HG03139 (cell line): ENCODE data around the gene TOMM22.

Source experiments
- ATAC-seq: cut with Tn5 transposase; IDR thresholded peaks from one replicate; pipeline ENCODE4 v1.9.1; 2021; ENCODE audit not compliant: unreplicated experiment

The TOMM22 gene

DNA sequence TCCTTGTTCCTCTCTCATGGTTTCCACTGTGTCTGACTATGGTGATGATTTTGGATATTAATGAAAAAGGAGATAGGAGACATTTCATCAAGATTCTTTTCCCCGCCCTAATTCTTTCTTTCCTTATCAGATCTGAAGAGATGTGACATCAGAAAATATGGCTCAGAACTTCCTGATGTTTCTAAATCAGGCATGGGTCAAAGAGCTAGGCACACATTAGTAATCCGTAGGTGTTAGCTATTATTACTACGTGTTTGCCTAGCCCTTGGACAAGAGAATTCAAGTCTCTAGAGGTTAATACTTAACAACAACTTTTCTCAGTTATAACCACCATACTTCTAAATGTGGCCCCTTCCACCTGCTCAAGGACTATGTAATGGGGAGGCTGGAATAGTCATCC is 13.2 kb downstream of the TOMM22 start:
- no peak for ATAC-seq

- ATAC-seq: no peak
Measured at GRCh38 chr22:38696606-38697424, 15.1 kb downstream of the TOMM22 start.

DNA sequence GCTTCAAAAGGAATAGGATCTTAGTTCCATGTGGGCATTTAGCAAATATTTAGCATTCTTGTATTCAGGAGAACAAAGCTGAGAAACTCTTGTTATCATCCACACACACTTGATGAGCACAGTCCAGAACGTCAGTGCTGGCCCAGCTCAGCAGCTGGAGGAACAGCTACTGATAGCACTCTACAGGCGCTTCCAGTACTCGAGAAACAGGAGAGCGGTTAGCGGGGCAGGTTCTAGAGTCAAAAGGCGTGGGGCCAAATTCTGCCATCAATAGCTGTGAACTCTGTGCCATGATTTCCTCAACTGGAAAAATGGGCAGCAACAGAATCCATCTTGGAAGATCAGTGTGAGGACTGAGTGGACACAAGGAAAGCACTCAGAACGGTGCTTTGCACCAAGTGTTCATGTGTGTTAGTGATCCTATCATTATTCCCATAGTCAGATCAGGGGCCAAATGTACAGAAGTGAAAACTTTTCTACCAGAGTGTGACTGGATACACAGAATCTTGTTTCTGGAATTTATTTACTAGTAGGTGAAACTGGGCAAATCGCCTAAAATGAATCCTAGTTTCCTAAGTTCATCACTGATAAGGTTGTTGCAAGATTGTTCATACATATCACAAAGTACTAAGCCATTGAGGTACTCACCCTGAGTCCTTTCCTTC is 15.8 kb downstream of the TOMM22 start:
- ATAC-seq: no peak

DNA sequence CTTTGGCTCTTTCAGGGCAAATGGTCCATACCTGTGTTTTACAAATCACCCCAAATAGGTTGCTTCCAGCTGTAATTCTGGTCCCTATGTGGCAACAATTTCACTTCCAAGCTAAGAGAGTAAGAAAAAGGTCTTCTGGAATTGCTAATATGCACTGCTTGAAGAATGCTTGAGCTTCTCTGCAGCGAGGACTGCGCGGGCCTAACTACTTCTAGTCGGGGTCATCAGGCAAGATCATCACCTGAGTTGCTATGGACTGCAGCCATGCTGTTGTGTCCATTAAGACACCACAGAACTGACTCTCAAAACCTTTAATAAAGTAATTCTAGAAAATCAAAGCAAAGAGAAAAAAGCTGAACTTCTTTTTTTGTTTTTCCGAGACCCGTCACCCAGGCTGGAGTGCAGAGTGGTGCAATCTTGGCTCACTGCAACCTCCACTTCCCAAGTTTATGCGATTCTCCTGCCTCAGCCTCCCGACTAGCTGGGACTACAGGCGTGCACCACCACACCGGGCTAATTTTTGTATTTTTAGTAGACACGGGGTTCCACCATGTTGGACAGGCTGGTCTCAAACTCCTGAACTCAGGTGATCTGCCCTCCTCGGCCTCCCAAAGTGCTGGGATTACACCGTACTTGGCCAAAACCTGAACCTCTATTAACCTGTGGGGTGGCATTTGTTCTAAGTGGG is 16.8 kb downstream of the TOMM22 start:
- ATAC-seq: no peak

DNA sequence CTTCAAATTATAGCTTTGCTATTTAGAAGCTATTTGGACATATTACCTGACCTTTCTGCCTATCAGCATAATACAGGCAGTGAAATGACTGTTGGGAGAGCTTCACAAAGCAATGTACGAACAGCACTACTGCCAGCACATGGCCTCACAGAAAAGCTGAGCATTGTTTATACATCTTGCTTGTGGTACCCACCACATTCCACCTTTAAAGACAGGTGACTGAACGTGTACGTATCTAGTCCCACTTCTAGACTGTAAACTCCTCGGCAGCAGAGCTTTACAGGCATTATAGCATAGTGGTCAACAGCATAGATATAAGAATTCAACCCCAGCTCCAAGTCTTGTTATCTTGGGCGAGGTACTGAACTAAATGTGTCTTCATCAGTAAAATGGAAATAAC is 17.4 kb downstream of the TOMM22 start:
- no peak for ATAC-seq

- ATAC-seq: no peak
Measured at GRCh38 chr22:38699784-38700183, 18.0 kb downstream of the TOMM22 start.

- no peak for ATAC-seq
Measured at GRCh38 chr22:38700270-38700788, 18.6 kb downstream of the TOMM22 start.

DNA sequence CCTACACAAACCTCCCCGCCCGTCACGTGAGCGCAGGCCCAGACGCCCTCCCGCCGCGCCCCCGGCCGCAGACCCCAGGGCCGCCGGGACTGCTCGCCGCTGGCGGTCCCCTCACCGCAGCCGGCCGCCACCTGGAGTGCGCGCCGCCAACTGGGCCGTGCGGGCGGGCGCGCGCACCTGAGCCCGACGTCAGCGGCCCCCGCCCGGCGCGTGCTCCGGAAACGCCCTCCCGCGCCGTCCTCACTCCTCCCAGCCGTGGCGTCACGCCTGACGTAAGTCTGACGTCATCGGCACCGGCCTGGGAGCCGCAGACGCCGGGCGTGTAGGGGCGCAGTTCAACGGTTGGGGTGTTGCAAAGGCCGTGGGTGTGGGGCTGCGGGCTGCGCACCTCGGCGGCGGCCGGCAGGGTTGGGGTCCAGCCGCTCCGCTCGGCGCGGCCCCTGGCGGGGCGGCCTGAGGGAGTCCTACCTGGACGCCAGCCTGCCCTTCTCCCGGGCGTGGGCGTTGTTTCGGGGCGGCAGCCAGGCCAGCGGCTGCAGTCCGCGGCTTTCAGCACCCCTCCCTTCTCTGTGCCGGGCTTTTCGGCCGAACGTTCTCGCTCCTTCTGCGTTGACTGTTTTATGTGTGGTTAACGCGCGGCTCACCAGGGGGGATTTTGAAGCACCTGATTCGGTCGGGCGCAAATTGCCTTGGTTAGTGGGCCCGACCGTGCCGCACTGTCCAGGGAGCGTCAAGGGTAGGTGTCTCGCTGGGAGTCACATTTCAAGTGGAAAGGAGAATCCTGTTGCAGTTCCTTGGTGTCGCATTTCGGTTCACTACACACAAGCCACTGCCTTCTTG is 19.3 kb downstream of the TOMM22 start, which contains the start of gene JOSD1:
JOSD1 (minus strand) TSS at position 155 of the 840 bp plus-strand sequence. CDS start 956 bp downstream, outside the sequence.
- peak; percentile 30 for ATAC-seq

DNA sequence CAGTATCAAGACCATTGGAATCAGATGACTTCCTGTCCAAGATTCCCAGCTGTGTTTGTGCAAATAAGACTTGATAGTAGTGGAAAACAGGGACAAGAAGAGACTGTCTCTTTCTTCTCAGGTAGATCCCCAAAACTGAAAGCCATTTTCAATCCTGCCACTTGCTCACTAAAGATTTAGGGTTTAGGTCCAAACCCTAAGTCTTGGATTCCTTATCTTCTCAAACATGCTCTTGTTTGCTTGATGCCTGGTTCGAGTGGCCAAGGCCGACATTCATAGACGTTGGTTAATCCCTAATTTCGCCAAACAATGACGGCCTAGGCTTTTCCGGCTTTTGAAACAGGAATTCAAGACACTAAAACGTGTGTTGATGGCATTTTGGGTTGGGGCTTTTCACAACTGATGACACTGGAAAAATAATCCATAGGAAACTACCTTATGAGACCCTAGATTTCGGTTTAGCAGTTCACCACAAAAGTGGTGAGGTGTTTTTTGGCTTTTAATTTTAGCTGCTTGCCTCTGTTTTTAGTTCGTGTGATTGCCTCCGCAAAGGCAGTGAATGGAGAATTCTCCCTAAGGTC is 23.0 kb downstream of the TOMM22 start:
- no peak for ATAC-seq

- ATAC-seq: peak; percentile 61
Measured at GRCh38 chr22:38705235-38706100, 23.7 kb downstream of the TOMM22 start, which contains the start of gene GTPBP1. GTPBP1 (plus strand) TSS chr22:38705944; CDS start chr22:38705956, 12 bp downstream.

DNA sequence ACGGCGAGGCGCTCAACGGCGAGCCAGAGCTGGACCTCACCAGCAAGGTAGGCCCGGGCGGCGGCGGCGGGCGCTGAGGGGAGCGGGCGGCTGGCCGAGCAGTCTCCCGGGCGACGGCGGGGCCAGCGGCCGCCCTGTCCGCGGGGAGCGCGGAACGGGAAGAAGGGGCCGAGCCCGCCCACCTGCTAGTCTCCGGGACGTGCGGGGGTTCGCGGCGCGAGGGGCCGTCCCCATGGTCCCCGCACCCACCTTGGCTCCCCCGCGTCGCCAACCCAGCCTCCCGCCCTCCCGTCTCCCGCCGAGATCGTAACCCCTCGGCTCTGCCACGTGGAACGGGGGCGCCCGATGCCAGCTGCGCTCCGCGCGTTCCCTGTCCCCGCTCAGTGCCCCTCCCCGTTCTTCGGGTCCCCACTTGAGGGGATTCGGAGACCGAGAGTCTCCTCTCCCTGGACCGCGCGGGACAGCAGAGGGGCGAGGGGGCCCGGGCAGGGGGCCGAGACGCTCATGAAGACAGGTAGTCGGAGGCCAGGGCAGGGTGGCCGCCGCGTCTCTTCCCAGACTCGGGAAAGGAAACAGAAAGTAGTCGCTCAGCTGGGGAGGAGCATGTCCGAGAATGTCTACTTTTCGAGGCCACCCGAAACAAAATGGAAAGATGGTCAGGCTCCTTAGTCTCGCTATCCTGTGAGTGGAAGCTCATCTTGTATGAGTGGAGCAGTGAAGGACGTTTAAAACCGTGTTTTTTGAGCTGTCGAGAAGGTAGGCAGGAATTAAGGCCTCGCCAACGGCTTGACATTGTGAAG is 24.5 kb downstream of the TOMM22 start:
- no peak for ATAC-seq

DNA sequence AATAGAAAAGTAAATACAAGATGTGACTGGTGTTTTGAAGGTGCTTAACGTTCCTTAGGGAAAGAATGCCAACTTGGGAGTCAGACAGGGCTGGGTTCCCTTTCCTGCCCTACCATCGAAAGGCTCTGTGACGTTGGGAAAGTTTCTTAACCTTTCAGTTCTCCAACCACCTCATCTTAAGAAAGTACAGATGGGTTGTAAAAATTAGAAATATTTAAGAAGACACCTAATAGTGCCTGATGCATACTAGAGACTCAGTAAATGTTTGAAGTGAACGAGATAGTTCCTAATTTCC is 25.1 kb downstream of the TOMM22 start:
- ATAC-seq: no peak

GRCh38 chr22:38707346-38707745 is 25.6 kb downstream of the TOMM22 start:
- no peak for ATAC-seq

DNA sequence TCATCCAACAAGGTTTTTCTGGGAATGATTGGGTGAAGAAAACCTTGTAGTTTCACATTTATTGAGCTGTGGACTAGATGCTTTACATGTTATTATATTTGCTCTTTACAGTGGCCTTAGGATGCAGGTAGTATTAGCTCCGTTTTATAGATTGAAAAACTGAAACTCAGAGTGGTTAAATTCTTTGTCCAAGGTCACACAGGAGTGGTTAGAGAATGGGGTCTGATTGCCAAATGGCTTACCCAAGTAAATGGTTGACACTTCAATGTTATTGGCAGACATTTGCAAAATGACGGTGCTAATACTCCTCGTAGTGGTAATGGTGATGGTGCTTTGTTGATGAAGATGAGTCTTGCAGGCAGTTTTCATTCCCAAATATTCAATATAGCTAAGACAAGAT is 26.2 kb downstream of the TOMM22 start:
- ATAC-seq: no peak

DNA sequence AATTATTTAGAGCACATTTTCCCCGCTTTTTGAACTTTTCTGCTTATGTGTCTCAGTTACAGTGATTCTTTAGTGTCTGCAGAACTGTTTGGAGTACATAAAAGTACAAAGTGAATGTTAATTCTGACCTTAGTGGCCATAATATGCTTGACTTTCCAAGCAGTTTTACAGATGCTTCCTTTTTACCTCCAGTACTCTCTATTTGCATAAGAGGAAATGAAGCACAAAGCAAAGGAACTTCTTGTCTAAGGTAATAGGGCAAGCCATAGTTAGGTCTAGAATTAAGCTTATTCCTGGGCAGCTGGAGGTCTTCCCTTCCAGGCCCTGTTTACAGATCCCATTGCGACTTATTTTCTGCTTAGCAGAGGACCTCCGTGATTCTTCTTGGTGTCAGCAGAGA is 27.5 kb downstream of the TOMM22 start:
- ATAC-seq: no peak

GRCh38 chr22:38710351-38710750 is 28.6 kb downstream of the TOMM22 start:
- no peak for ATAC-seq

- ATAC-seq: no peak
Measured at GRCh38 chr22:38710866-38711265, 29.1 kb downstream of the TOMM22 start.

- ATAC-seq: no peak
Measured at GRCh38 chr22:38712486-38713207, 30.9 kb downstream of the TOMM22 start.
